Measurements from ENCODE around the gene KIN. TPM values are rescaled to one million over a fixed set of nuclear protein-coding genes. Genes with fewer than 3 reads are reported as not detected.
"Not testable (repeated sequence)": the region's sequence is repeated elsewhere in the genome, so short reads cannot be mapped to it uniquely, and the experiment has no call there.

Gene KIN
- total and polyA plus RNA-seq, 11 donors: 2.5 to 10.7 (median 5.7) TPM

- intact Hi-C loops (cut with DNase I): loop anchor here in 1 of 10 donors (10.0 kb wide), 1 partner anchor 1553 kb away; no protein-coding TSS in a partner anchor
- WGBS, 4 donors: 86 to 94% (median 92%) methylated on average over 6 of the region's 6 CpGs
- Histone ChIP-seq H3K4me3 (no peak overlapping the region), H3K27me3 (no peaks in the 10 kb centered on the region), H3K9me3 (no peaks in the 10 kb centered on the region), H3K27ac (no peak overlapping the region), H3K4me1 (no peaks in the 10 kb centered on the region), H3K36me3 (peaks cover 3 to 75% (median 67%) of the 10 kb centered on the region in 9 donors)
- no peak for TF ChIP-seq POLR2A (IDR thresholded peaks at IDR 0.05)
- TF ChIP-seq, protein P1, sequence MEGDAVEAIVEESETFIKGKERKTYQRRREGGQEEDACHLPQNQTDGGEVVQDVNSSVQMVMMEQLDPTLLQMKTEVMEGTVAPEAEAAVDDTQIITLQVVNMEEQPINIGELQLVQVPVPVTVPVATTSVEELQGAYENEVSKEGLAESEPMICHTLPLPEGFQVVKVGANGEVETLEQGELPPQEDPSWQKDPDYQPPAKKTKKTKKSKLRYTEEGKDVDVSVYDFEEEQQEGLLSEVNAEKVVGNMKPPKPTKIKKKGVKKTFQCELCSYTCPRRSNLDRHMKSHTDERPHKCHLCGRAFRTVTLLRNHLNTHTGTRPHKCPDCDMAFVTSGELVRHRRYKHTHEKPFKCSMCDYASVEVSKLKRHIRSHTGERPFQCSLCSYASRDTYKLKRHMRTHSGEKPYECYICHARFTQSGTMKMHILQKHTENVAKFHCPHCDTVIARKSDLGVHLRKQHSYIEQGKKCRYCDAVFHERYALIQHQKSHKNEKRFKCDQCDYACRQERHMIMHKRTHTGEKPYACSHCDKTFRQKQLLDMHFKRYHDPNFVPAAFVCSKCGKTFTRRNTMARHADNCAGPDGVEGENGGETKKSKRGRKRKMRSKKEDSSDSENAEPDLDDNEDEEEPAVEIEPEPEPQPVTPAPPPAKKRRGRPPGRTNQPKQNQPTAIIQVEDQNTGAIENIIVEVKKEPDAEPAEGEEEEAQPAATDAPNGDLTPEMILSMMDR (IDR thresholded peaks at IDR 0.05): no peak
- ATAC-seq (no peak), DNase-seq (no peak)
These were observed 35.5 kb downstream of the KIN start for GRCh38 chr10:7752251-7752650.

GRCh38 chr10:7750222-7750621 is 37.6 kb downstream of the KIN start:
- Histone ChIP-seq H3K27ac (no peak overlapping the region), H3K4me1 (no peaks in the 10 kb centered on the region), H3K27me3 (no peaks in the 10 kb centered on the region), H3K4me3 (no peak overlapping the region), H3K9me3 (no peaks in the 10 kb centered on the region), H3K36me3 (peaks cover 3 to 55% (median 47%) of the 10 kb centered on the region in 9 donors)
- no peak for DNase-seq
- TF ChIP-seq, protein P1 (IDR thresholded peaks at IDR 0.05): no peak
- no peak for TF ChIP-seq POLR2A (IDR thresholded peaks at IDR 0.05)
- 89 to 93% (median 93%) methylated on average over 5 of the region's 5 CpGs for WGBS, 4 donors
- intact Hi-C loops (cut with DNase I): loop anchor here in 1 of 10 donors (10.0 kb wide), 1 partner anchor 1555 kb away; no protein-coding TSS in a partner anchor
- ATAC-seq: no peak

GRCh38 chr10:7748637-7749036 is 39.2 kb downstream of the KIN start:
- H3K27me3 ChIP-seq; intact Hi-C loops (cut with DNase I); DNase-seq; ATAC-seq; H3K9me3 ChIP-seq; H3K27ac ChIP-seq; H3K4me1 ChIP-seq; H3K4me3 ChIP-seq: not testable (repeated sequence)
- H3K36me3 ChIP-seq: peaks cover 3 to 39% (median 31%) of the 10 kb centered on the region in 9 donors
- WGBS, 4 donors: 88 to 94% (median 89%) methylated on average over 7 of the region's 7 CpGs

DNA sequence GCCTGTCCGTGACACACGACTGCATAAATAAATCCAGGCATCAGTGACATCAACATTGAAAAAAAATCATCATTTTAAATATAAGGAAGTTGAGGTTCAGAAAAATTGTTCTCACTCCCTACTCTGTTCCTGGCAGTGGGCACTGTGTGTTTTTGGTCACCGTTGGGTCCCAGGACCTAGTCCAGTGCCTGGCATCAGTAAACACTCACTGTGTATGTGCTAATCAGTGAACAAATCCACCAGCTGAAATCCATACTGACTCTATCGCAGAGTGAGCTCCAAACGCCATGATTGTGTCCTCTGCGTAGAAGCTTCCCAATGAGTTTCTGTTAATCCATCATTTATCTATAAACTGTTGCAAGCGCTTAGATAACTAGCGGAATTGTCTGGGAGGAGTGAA is 43.5 kb downstream of the KIN start:
- no peak for ATAC-seq
- TF ChIP-seq POLR2A (IDR thresholded peaks at IDR 0.05): no peak
- 91 to 94% (median 92%) methylated on average over 8 of the region's 8 CpGs for WGBS, 4 donors

GRCh38 chr10:7738536-7739407 is 49.0 kb downstream of the KIN start:
- intact Hi-C loops (cut with DNase I): no loop called here

More for the DNA sequence above, 43.5 kb downstream of the KIN start:
- H3K27ac ChIP-seq: no peak overlapping the region
- no peaks in the 10 kb centered on the region for H3K9me3 ChIP-seq
- H3K4me3 ChIP-seq: no peak overlapping the region
- H3K36me3 ChIP-seq: no peaks in the 10 kb centered on the region
- no peak for DNase-seq
- H3K4me1 ChIP-seq: no peaks in the 10 kb centered on the region
- intact Hi-C loops (cut with DNase I): no loop called here
- H3K27me3 ChIP-seq: no peaks in the 10 kb centered on the region

More at GRCh38 chr10:7738536-7739407, 49.0 kb downstream of the KIN start:
- ATAC-seq (no peak), DNase-seq (no peak)
- Histone ChIP-seq H3K4me3 (no peak overlapping the region), H3K27ac (no peak overlapping the region), H3K36me3 (no peaks in the 10 kb centered on the region), H3K4me1 (no peaks in the 10 kb centered on the region), H3K27me3 (no peaks in the 10 kb centered on the region), H3K9me3 (no peaks in the 10 kb centered on the region)
- 84 to 87% (median 85%) methylated on average over 20 of the region's 20 CpGs for WGBS, 4 donors
- no peak for TF ChIP-seq POLR2A (IDR thresholded peaks at IDR 0.05)
- TF ChIP-seq, protein P1 (IDR thresholded peaks at IDR 0.05): no peak

All from heart left ventricle (tissue), 16 donors.